GM23248 (cell line): ENCODE results near the gene CASZ1. TPM values are rescaled to one million over a fixed set of nuclear protein-coding genes. Genes with fewer than 3 reads are reported as not detected.

Experiments used
- DNase-seq: peaks from one replicate; pipeline ENCODE4 v3.0.0-alpha.2; 2015
- H2AFZ ChIP-seq: fragments of 200-600 bp; sonication (generic); 2 replicates; pipeline ENCODE4 v1.6.1; 2016; ENCODE audit warnings: antibody characterized with exemption
- H3F3A ChIP-seq: fragments of 200-600 bp; sonication (generic); 2 replicates; pipeline ENCODE4 v1.6.1; 2016; ENCODE audit warnings: mild to moderate bottlenecking, antibody characterized with exemption, mixed run types; ENCODE audit not compliant: insufficient read depth
- H3K27ac ChIP-seq: fragments of 200-600 bp; sonication (generic); 2 replicates; pipeline ENCODE4 v1.5.1; 2016; ENCODE audit warnings: mild to moderate bottlenecking
- H3K27me3 ChIP-seq: fragments of 200-600 bp; sonication (generic); replicated peaks from 2 replicates; pipeline ENCODE4 v1.6.1; 2016; ENCODE audit warnings: mild to moderate bottlenecking; ENCODE audit not compliant: insufficient read depth
- H3K36me3 ChIP-seq: fragments of 200-600 bp; sonication (generic); 2 replicates; pipeline ENCODE4 v1.6.1; 2016; ENCODE audit warnings: low read depth, mild to moderate bottlenecking
- H3K4me1 ChIP-seq: fragments of 200-600 bp; sonication (generic); 2 replicates; pipeline ENCODE4 v1.6.1; 2016; ENCODE audit warnings: mild to moderate bottlenecking; ENCODE audit not compliant: insufficient read depth
- H3K4me2 ChIP-seq: fragments of 200-600 bp; sonication (generic); one replicate; pipeline ENCODE4 v1.6.1; 2016; ENCODE audit warnings: mild to moderate bottlenecking; ENCODE audit not compliant: unreplicated experiment
- H3K4me3 ChIP-seq: fragments of 200-600 bp; sonication (generic); 2 replicates; pipeline ENCODE4 v1.5.1; 2016; ENCODE audit warnings: mild to moderate bottlenecking
- H3K79me2 ChIP-seq: fragments of 200-600 bp; sonication (generic); 2 replicates; pipeline ENCODE4 v1.6.1; 2016; ENCODE audit warnings: mild to moderate bottlenecking; ENCODE audit not compliant: insufficient read depth
- H3K9ac ChIP-seq: fragments of 200-600 bp; sonication (generic); 2 replicates; pipeline ENCODE4 v1.6.1; 2016; ENCODE audit warnings: mild to moderate bottlenecking
- H3K9me2 ChIP-seq: fragments of 200-600 bp; sonication (generic); 2 replicates; pipeline ENCODE4 v1.6.1; 2016; ENCODE audit warnings: mixed run types, mild to moderate bottlenecking, moderate library complexity; ENCODE audit not compliant: insufficient read depth
- H3K9me3 ChIP-seq: fragments of 200-600 bp; sonication (generic); one replicate; pipeline ENCODE4 v1.6.1; 2017; ENCODE audit warnings: low read depth
- H4K20me1 ChIP-seq: fragments of 200-600 bp; sonication (generic); 2 replicates; pipeline ENCODE4 v1.6.0; 2016; ENCODE audit not compliant: insufficient read depth
- EZH2 ChIP-seq: fragments of 200-600 bp; sonication (generic); IDR thresholded peaks from 2 replicates; pipeline ENCODE4 v1.6.1; 2018; ENCODE audit warnings: antibody characterized with exemption, mild to moderate bottlenecking; ENCODE audit not compliant: insufficient read depth, poor library complexity, severe bottlenecking
- EZH2phosphoT487 ChIP-seq: fragments of 200-600 bp; sonication (generic); IDR thresholded peaks from 2 replicates; pipeline ENCODE4 v1.6.1; 2018; ENCODE audit warnings: antibody characterized with exemption, moderate library complexity, mild to moderate bottlenecking, low read depth; ENCODE audit not compliant: insufficient read depth
- WGBS, 2 experiments: methylation state at CpG; one replicate each; pipeline ENCODE4 v1.1.6; 2015 to 2017; ENCODE audit warnings: low lambda C conversion rate in 2 of 2, low coverage in 1 of 2; ENCODE audit errors: missing lambda C conversion rate in 2 of 2; 5-methylcytosine and 5-hydroxymethylcytosine counted together
- in situ Hi-C: fragments of 300-500 bp; cut with MboI; formaldehyde crosslinking; loops from 2 replicates; pipeline ENCODE4 v1.15.0; 2020
- polyA plus RNA-seq: library from polyadenylated mRNA; unstranded; fragments of >200 nt; fragmentation: Nextera tagmentation; extraction: Ambion mirVana; gene quantifications from 2 replicates; pipeline ENCODE4 v1.2.1, GENCODE V29; 2016
- total RNA-seq: library from RNA; depleted of rRNA; stranded (reverse); fragments of >200 nt; shearing (Covaris generic); gene quantifications from 2 replicates; pipeline ENCODE4 v1.2.3, GENCODE V29; 2014

The CASZ1 gene
- total and polyA plus RNA-seq, 2 experiments from 2014 or later = 0.11 to 0.54 TPM

DNA sequence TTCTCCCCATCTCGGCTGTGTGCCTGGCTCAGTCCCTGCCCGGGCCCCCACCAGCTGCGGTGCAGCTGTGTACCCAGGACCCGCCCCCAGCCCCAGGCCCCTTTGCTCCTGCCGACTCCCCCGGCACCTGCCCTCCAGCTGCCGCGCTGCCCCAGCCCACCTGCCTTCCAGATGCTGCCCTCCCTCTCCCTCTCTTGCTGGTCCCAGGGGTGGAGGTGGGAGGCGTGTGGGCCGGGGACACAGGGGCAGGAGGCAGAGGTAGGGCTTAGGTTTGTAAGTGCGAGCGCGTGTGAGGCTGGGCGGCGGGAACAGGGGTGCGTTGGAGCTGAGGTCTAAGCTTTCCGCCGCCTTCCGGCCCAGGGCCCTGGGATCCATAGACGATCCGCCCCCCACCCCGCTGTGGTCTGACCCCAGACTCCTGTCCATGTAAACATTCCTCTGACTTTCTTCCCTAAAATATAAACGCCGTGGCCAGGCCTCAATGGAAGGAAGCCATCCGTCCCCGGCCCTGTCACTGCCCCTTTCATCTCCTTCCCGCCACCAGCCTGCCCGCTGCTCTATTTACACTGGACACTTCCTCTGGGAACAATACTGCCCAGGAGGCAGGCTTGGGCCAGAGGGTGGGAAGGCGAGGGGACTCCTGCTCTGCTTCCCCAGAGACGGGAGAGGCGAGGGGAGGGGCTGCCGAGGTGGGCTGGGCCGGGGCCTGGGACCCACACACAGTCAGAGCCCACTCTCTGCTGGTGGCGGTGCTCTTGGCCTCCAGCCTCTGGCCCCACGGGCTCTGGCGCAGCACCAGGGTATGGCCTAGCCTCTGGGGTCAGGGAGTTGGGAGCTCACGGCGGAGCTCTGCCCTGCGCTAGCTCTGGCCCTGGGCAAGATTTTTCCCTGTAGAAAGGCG, 128.3 kb downstream of the CASZ1 start:
- H3K4me2 ChIP-seq = no peak overlapping the region
- no peaks in the 10 kb centered on the region for H3K9me3 ChIP-seq
- TF ChIP-seq EZH2 = no peak
- TF ChIP-seq EZH2phosphoT487 = no peak
- no peak overlapping the region for H3K9ac ChIP-seq
- no peaks in the 10 kb centered on the region for H4K20me1 ChIP-seq
- H2AFZ ChIP-seq = no peak overlapping the region
- in situ Hi-C loops = no loop called here
- no peak overlapping the region for H3K4me3 ChIP-seq
- 69 to 74% methylated on average over 22 to 40 of the region's 40 CpGs for WGBS, 2 experiments
- no peaks in the 10 kb centered on the region for H3F3A ChIP-seq
- DNase-seq = no peak
- no peaks in the 10 kb centered on the region for H3K36me3 ChIP-seq
- H3K9me2 ChIP-seq = no peaks in the 10 kb centered on the region
- H3K27me3 ChIP-seq = no peaks in the 10 kb centered on the region
- no peak overlapping the region for H3K27ac ChIP-seq
- no peaks in the 10 kb centered on the region for H3K79me2 ChIP-seq
- no peaks in the 10 kb centered on the region for H3K4me1 ChIP-seq

DNA sequence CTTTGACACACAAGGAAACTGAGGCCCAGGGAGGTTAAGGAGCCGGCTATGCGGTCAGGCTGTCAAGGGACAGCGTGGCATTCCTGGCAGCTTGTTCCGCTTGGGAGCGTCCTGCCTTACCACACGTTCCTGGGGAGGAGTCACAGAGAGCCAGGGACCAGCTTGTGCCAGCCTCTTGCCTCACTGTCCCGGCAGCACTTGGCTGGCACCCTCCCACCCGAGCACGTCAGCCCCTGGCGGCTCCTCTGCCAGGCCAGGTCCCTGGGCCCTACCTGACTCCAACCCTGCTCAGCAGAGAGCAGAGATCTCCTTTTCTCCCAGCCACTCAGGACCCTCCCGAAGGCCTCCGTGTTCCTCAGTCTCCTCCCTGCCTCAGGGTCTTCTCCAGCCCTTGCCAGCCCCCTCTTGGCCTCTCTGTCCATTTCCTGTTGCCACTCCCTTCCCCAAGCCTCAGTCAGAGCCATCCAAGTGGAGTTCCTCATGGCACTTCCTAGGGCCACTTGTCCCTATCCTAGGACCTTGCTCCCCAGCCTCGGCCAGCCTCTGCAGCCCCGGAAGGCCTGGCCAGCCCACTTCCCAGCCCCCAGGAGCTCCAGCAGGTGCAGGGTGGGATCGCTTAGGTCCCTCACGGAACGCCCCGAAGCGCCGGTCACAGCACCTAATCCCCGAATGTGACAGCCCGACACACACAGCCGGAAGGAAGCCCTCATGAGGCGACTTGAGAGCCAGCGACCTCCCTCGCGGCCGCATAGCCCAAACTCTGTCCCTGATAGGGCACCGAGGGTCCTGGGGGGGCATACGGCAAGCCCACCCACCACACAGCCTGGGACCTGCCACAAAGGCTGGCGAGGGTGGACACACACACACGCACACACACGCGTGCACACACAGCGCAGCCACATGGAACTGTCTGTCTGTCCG, 130.3 kb downstream of the CASZ1 start:
- DNase-seq = no peak
- in situ Hi-C loops = no loop called here

DNA sequence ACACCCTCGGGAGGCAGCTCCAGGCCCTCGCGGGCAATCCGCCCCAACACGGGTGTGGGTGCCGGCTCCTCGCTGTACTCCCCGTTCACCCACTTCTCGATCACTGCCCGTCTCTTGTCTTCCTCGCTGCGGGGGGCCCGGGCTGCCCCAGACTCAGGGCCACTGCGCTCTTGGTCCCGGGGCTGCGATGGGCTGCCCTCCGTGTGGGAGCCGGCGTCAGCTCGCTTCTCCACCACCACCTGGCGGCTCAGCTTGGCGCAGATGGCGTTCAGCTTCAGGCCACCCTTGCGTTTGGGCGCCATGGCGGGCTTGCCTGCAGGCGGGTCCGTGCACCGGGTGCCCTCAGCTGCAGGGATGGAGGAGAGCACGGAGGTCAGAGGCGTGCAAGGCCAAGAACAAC, 131.2 kb downstream of the CASZ1 start:
- H3K9me2 ChIP-seq = no peaks in the 10 kb centered on the region
- no peak for TF ChIP-seq EZH2
- TF ChIP-seq EZH2phosphoT487 = no peak
- H3K27me3 ChIP-seq = no peaks in the 10 kb centered on the region
- H3K9me3 ChIP-seq = no peaks in the 10 kb centered on the region
- H3K27ac ChIP-seq = no peak overlapping the region
- in situ Hi-C loops = no loop called here
- no peak overlapping the region for H3K4me2 ChIP-seq
- no peak for DNase-seq
- H3K79me2 ChIP-seq = no peaks in the 10 kb centered on the region
- H3K9ac ChIP-seq = no peak overlapping the region
- H3K4me3 ChIP-seq = no peak overlapping the region
- H3K36me3 ChIP-seq = no peaks in the 10 kb centered on the region
- no peaks in the 10 kb centered on the region for H3F3A ChIP-seq
- 92 to 93% methylated on average over 24 to 31 of the region's 31 CpGs for WGBS, 2 experiments
- no peaks in the 10 kb centered on the region for H3K4me1 ChIP-seq
- H4K20me1 ChIP-seq = no peaks in the 10 kb centered on the region
- no peak overlapping the region for H2AFZ ChIP-seq

More for the DNA sequence above, 130.3 kb downstream of the CASZ1 start:
- no peaks in the 10 kb centered on the region for H3K27me3 ChIP-seq
- H3K4me1 ChIP-seq = no peaks in the 10 kb centered on the region
- no peak overlapping the region for H3K9ac ChIP-seq
- no peaks in the 10 kb centered on the region for H4K20me1 ChIP-seq
- H3K79me2 ChIP-seq = no peaks in the 10 kb centered on the region
- H3K4me3 ChIP-seq = no peak overlapping the region
- WGBS, 2 experiments = 82 to 84% methylated on average over 36 of the region's 36 CpGs
- no peaks in the 10 kb centered on the region for H3K9me2 ChIP-seq
- no peak overlapping the region for H2AFZ ChIP-seq
- TF ChIP-seq EZH2phosphoT487 (no peak), EZH2 (no peak)
- no peak overlapping the region for H3K4me2 ChIP-seq
- H3K27ac ChIP-seq = no peak overlapping the region
- no peaks in the 10 kb centered on the region for H3K36me3 ChIP-seq
- H3F3A ChIP-seq = no peaks in the 10 kb centered on the region
- no peaks in the 10 kb centered on the region for H3K9me3 ChIP-seq

DNA sequence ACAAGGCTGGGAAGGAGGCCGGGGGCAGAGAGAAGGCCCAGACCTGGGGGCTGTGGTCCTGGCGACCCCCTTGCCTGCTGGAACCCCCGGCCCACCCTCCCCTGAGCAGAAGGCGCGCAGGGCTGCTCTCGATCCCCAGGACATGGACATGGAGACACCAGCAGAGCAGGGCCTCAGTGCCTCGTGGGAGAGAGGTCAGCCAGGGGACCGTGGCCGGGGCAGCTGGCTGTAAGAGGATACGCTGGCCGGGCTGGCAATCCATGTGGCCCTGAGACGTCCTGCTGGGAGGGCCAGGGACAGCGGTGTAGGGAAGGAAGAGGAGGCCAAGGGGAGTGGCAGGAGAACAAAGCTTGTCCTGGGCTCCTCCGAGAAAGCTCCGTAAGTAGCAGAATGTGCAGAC, 132.2 kb downstream of the CASZ1 start:
- no peak for DNase-seq
- Histone ChIP-seq H3K4me2 (no peak overlapping the region), H3K4me1 (no peaks in the 10 kb centered on the region), H3F3A (no peaks in the 10 kb centered on the region), H4K20me1 (no peaks in the 10 kb centered on the region), H3K9me3 (no peaks in the 10 kb centered on the region), H3K9ac (no peak overlapping the region), H3K79me2 (no peaks in the 10 kb centered on the region), H2AFZ (no peak overlapping the region), H3K36me3 (no peaks in the 10 kb centered on the region), H3K27ac (no peak overlapping the region), H3K4me3 (no peak overlapping the region), H3K9me2 (no peaks in the 10 kb centered on the region), H3K27me3 (no peaks in the 10 kb centered on the region)
- in situ Hi-C loops = no loop called here
- no peak for TF ChIP-seq EZH2
- no peak for TF ChIP-seq EZH2phosphoT487
- 49% methylated on average over 13 to 15 of the region's 15 CpGs for WGBS, 2 experiments
